Choroid plexus epithelial cell (primary cell): ENCODE results near the gene LPCAT1.
"Not testable (repeated sequence)": the region's sequence is repeated elsewhere in the genome, so short reads cannot be mapped to it uniquely, and the experiment has no call there.

Source experiments
- DNase-seq: peaks from one replicate; pipeline ENCODE4 v3.0.0-alpha.2; 2010; ENCODE audit warnings: low read depth
- H3K4me3 ChIP-seq: 2 replicates; pipeline ENCODE4 v1.5.1; 2011; ENCODE audit warnings: low read depth, mild to moderate bottlenecking, control low read depth, low read length, moderate library complexity
- CTCF ChIP-seq: conservative IDR thresholded peaks from 2 replicates; pipeline ENCODE4 v1.5.1; 2011; ENCODE audit warnings: low read depth, mild to moderate bottlenecking, control low read depth, inconsistent platforms, low read length, moderate library complexity

The LPCAT1 gene

DNA sequence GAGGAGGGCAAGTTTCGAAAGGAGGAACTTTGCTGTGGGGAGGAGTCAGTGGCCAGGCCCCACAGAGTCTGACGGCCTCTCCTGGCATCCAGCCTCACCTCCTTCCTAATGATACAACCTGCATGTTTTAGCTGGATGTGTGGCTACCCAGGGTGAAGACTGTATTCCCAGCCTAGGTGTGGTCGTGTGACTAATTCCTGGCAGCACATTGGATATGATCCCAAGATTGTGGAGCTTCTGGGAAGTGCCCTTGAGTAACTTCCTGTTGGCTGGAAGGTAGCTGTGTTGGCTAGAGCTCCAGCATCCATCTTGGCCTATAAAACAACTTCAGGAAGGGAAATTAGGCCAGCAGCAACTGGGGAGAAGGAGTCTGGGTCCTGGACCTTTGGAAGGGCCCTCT lies 19.0 kb upstream of the LPCAT1 start:
- H3K4me3 ChIP-seq = no peak overlapping the region
- TF ChIP-seq CTCF = no peak
- DNase-seq = no peak

- no peak for DNase-seq
- H3K4me3 ChIP-seq = no peak overlapping the region
- TF ChIP-seq CTCF = no peak
Observed at GRCh38 chr5:1541702-1542400, 18.1 kb upstream of the LPCAT1 start.

DNA sequence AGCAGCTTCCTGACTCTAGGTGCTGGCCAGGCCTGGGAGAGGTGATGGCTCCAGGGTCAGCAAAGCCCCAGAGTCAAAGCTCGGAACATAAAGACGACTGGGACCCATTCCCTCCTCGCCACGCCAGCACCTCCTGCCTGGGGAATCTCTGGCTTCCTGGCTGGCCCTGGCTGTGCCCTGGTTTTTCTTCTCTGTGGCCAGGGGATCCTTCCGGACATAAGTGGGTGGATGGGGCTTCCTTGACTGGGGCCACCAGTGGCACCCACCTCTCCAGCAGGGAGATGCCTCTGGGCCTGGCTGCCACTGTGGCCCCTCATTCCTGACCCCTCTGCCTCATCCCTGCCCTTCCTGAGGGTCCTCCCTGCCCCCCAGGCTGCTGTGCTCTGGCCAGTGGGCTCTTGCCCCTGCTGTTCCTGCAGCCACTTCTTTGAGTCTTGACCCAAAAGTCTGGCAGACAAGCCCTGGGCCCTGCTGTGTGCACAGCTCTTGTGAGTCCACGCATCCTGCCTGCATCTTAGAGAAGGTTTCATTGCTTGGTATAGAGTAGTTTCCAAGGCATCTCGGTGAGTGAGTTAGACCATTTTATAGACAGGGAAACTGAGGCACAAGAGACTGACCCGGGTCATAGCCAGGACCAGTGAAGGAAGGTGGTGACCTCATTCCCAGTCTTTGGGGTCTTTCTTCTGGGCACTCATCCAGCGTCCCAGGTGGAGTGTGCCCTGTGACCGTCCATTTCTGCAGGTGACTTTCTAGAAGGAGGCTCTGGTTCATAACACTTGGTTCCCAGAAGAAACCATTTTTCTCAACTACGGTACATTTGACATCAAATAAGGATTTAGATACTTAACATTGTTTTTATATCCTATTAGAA lies 17.3 kb upstream of the LPCAT1 start:
- H3K4me3 ChIP-seq = no peak overlapping the region
- DNase-seq = no peak
- TF ChIP-seq CTCF = no peak

DNA sequence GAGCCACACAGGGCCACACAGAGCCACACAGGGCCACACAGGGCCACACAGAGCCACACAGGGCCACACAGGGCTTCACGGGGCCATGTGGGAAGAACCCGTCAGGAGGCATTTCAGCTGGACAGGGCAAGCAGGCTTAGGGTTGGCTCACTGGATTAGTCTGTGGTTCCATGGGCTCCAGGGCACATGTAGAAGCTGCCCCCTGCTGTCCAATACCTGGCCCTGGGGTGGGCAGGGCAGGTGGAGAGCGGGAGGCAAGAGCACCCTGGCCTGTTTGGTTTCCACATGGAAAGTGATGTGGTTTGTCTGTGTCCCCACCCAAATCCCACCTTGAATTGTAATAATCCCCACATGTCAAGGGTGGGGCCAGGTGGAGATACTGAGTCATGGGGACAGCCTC lies 16.4 kb upstream of the LPCAT1 start:
- no peak for DNase-seq
- no peak overlapping the region for H3K4me3 ChIP-seq
- peak; percentile 12 for TF ChIP-seq CTCF

DNA sequence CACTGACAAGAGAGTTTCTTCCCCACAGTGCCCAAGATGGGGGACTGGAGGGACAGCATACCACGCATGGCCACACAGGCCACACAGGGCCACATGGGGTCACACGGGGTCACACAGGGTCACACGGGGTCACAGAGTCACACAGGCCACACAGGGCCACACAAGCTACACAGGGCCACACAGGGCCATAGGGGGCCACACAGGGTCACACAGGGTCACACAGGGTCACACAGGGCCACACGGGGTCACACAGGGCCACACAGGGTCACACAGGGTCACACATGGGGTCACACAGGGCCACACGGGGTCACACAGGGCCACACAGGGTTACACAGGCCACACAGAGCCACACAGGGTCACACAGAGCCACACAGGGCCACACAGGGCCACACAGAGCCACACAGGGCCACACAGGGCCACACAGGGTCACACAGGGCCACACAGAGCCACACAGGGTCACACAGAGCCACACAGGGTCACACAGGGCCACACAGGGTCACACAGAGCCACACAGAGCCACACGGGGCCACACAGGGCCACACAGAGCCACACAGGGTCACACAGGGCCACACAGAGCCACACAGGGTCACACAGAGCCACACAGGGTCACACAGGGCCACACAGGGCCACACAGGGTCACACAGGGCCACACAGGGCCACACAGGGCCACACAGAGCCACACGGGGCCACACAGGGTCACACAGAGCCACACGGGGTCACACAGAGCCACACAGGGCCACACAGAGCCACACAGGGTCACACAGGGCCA lies 15.8 kb upstream of the LPCAT1 start:
- H3K4me3 ChIP-seq, DNase-seq: not testable (repeated sequence)

- DNase-seq = no peak
- H3K4me3 ChIP-seq = no peak overlapping the region
- no peak for TF ChIP-seq CTCF
Observed at GRCh38 chr5:1538741-1539392, 15.1 kb upstream of the LPCAT1 start.

GRCh38 chr5:1538276-1538675 lies 14.5 kb upstream of the LPCAT1 start:
- DNase-seq = no peak
- no peak overlapping the region for H3K4me3 ChIP-seq
- TF ChIP-seq CTCF = no peak
